ENCODE results near the gene ABTB2.
"Not testable (repeated sequence)": the region's sequence is repeated elsewhere in the genome, so short reads cannot be mapped to it uniquely, and the experiment has no call there.

The ABTB2 gene

GRCh38 chr11:34357701-34358257 lies at the start of gene ABTB2:
TSS of gene ABTB2 (minus strand) at chr11:34358010.
- DNase-seq: peak; percentile 99

- no peak for DNase-seq
Observed at GRCh38 chr11:34407121-34407813, 49.5 kb upstream of the ABTB2 start.

- DNase-seq: no peak
Observed at GRCh38 chr11:34406413-34406812, 48.6 kb upstream of the ABTB2 start.

GRCh38 chr11:34405079-34405858 lies 47.5 kb upstream of the ABTB2 start:
- no peak for DNase-seq

- no peak for DNase-seq
Observed at GRCh38 chr11:34404280-34404679, 46.5 kb upstream of the ABTB2 start.

- DNase-seq: no peak
Observed at GRCh38 chr11:34403431-34403830, 45.6 kb upstream of the ABTB2 start.

- no peak for DNase-seq
Observed at GRCh38 chr11:34397811-34398210, 40.0 kb upstream of the ABTB2 start.

GRCh38 chr11:34397120-34397519 lies 39.3 kb upstream of the ABTB2 start:
- DNase-seq: no peak

- no peak for DNase-seq
Observed at GRCh38 chr11:34395916-34396550, 38.2 kb upstream of the ABTB2 start.

- no peak for DNase-seq
Observed at GRCh38 chr11:34394771-34395300, 37.0 kb upstream of the ABTB2 start.

GRCh38 chr11:34387653-34388052 lies 29.8 kb upstream of the ABTB2 start:
- DNase-seq: no peak

- DNase-seq: not testable (repeated sequence)
Observed at GRCh38 chr11:34386356-34386755, 28.5 kb upstream of the ABTB2 start.

GRCh38 chr11:34382532-34383276 lies 24.9 kb upstream of the ABTB2 start:
- DNase-seq: no peak

GRCh38 chr11:34381775-34382174 lies 24.0 kb upstream of the ABTB2 start:
- no peak for DNase-seq

GRCh38 chr11:34380696-34381095 lies 22.9 kb upstream of the ABTB2 start:
- DNase-seq: no peak

GRCh38 chr11:34379539-34379938 lies 21.7 kb upstream of the ABTB2 start:
- no peak for DNase-seq

- DNase-seq: no peak
Observed at GRCh38 chr11:34379079-34379478, 21.3 kb upstream of the ABTB2 start.

- no peak for DNase-seq
Observed at GRCh38 chr11:34373727-34374126, 15.9 kb upstream of the ABTB2 start.

- DNase-seq: no peak
Observed at GRCh38 chr11:34366522-34366921, 8.7 kb upstream of the ABTB2 start.

GRCh38 chr11:34364102-34364501 lies 6.3 kb upstream of the ABTB2 start:
- DNase-seq: no peak

- DNase-seq: no peak
Observed at GRCh38 chr11:34363363-34364084, 5.7 kb upstream of the ABTB2 start.

- no peak for DNase-seq
Observed at GRCh38 chr11:34360046-34360445, 2.2 kb upstream of the ABTB2 start.

Data from left hindlimb (tissue), 1 donor.